HepG2 (cell line): ENCODE data around the gene EXOC3L4.

Experiments
- POLR2A ChIP-seq, 2 experiments: IDR thresholded peaks; 2 replicates each; pipeline ENCODE4 v1.6.1; 2011; ENCODE audit warnings: low read depth in 2 of 2, low read length in 2 of 2, mild to moderate bottlenecking in 1 of 2, moderate library complexity in 1 of 2; ENCODE audit not compliant: insufficient read depth in 1 of 2
- PRPF4 ChIP-seq: fragments of 200-400 bp; formaldehyde crosslinking; IDR thresholded peaks from 2 replicates; pipeline ENCODE4 v1.6.1; 2016; ENCODE audit warnings: low read length, low read depth; ENCODE audit not compliant: poor library complexity, severe bottlenecking
- USF2 ChIP-seq, 2 experiments: sonication (generic) in 1 of 2; formaldehyde crosslinking in 1 of 2; IDR thresholded peaks; 2 replicates each; pipeline versions ENCODE4 v1.5.1 to v1.6.1; 2011 to 2020; ENCODE audit warnings: borderline replicate concordance in 1 of 2, low read depth in 1 of 2, low read length in 1 of 2, mild to moderate bottlenecking in 1 of 2, missing genetic modification reagents in 1 of 2, moderate library complexity in 1 of 2
- ZBTB33 ChIP-seq: sonication (generic); formaldehyde crosslinking; IDR thresholded peaks from 2 replicates; pipeline ENCODE4 v1.4.0; 2020; ENCODE audit warnings: missing genetic modification reagents

GRCh38 chr14:103104389-103104653 is 9.8 kb downstream of the EXOC3L4 start:
- no peak for TF ChIP-seq PRPF4
- no peak for TF ChIP-seq POLR2A (IDR thresholded peaks at IDR 0.05; ENCODE audit: insufficient read depth in 1 of 2, low read depth in 2 of 2, low read length in 2 of 2)
- no peak for TF ChIP-seq ZBTB33 (CRISPR knock-in tag)
- TF ChIP-seq USF2 (IDR thresholded peaks at IDR 0.05; ENCODE audit: low read depth, low read length), result no peak
- no peak for TF ChIP-seq USF2 (CRISPR knock-in tag; IDR thresholded peaks at IDR 0.05; ENCODE audit: borderline replicate concordance)
